Measurements from ENCODE around the gene ITLN1. TPM values are rescaled to one million over a fixed set of nuclear protein-coding genes. Genes with fewer than 3 reads are reported as not detected.

ITLN1 gene
- 0.22 TPM in 1 of 5 replicates, not detected in the others for total RNA-seq (2022; extraction: Qiagen RNA extraction; ENCODE audit: low read depth)

GRCh38 chr1:160885042-160885441 is at the start of gene ITLN1:
ITLN1 (minus strand) TSS chr1:160885180; CDS start chr1:160884877, 303 bp downstream.

GRCh38 chr1:160862203-160863060 is 22.5 kb downstream of the ITLN1 start, which contains the start of gene CD244:
CD244 (minus strand) TSS chr1:160862887; CDS start chr1:160862677, 210 bp downstream.

Other genes starting within 250 kb of the ITLN1 start
- gene SLAMF1, start 238.1 kb downstream of the ITLN1 start, total RNA-seq (2022; extraction: Qiagen RNA extraction; ENCODE audit: low read depth): not detected in 5 replicates
- gene CD48, start 173.4 kb downstream of the ITLN1 start, total RNA-seq (2022; extraction: Qiagen RNA extraction; ENCODE audit: low read depth): not detected in 5 replicates
- 1.6 to 2.6 TPM (median 1.8 TPM) in 5 replicates for gene SLAMF7, start 145.9 kb downstream of the ITLN1 start, total RNA-seq (2022; extraction: Qiagen RNA extraction; ENCODE audit: low read depth)
- gene LY9, start 89.0 kb downstream of the ITLN1 start, total RNA-seq (2022; extraction: Qiagen RNA extraction; ENCODE audit: low read depth): 0.06 to 0.29 TPM (median 0.13 TPM) in 5 replicates
- not detected in 5 replicates for gene CD244, start 22.3 kb downstream of the ITLN1 start, total RNA-seq (2022; extraction: Qiagen RNA extraction; ENCODE audit: low read depth)
- gene ITLN2, start 69.6 kb upstream of the ITLN1 start, total RNA-seq (2022; extraction: Qiagen RNA extraction; ENCODE audit: low read depth): 0.22 to 0.33 TPM in 2 of 5 replicates, not detected in the others
- gene F11R, start 136.0 kb upstream of the ITLN1 start, total RNA-seq (2022; extraction: Qiagen RNA extraction; ENCODE audit: low read depth): 39.5 to 67.9 TPM (median 59.7 TPM) in 5 replicates
- gene TSTD1, start 153.8 kb upstream of the ITLN1 start, total RNA-seq (2022; extraction: Qiagen RNA extraction; ENCODE audit: low read depth): 0.34 to 0.41 TPM in 2 of 5 replicates, not detected in the others
- 48.4 to 53.4 TPM (median 50.6 TPM) in 5 replicates for gene USF1, start 160.8 kb upstream of the ITLN1 start, total RNA-seq (2022; extraction: Qiagen RNA extraction; ENCODE audit: low read depth)
- gene ARHGAP30, start 184.7 kb upstream of the ITLN1 start, total RNA-seq (2022; extraction: Qiagen RNA extraction; ENCODE audit: low read depth): 0.07 to 0.14 TPM (median 0.11 TPM) in 5 replicates
- 1.5 to 2.2 TPM (median 1.9 TPM) in 5 replicates for gene NECTIN4, start 204.4 kb upstream of the ITLN1 start, total RNA-seq (2022; extraction: Qiagen RNA extraction; ENCODE audit: low read depth)
- 1.2 to 2.4 TPM (median 1.6 TPM) in 5 replicates for gene KLHDC9, start 213.2 kb upstream of the ITLN1 start, total RNA-seq (2022; extraction: Qiagen RNA extraction; ENCODE audit: low read depth)
- 118 to 142 TPM (median 129 TPM) in 5 replicates for gene PFDN2, start 232.9 kb upstream of the ITLN1 start, total RNA-seq (2022; extraction: Qiagen RNA extraction; ENCODE audit: low read depth)
- gene NIT1, start 232.9 kb upstream of the ITLN1 start, total RNA-seq (2022; extraction: Qiagen RNA extraction; ENCODE audit: low read depth): 24.4 to 32.0 TPM (median 31.3 TPM) in 5 replicates
- 26.1 to 32.6 TPM (median 30.9 TPM) in 5 replicates for gene DEDD, start 247.5 kb upstream of the ITLN1 start, total RNA-seq (2022; extraction: Qiagen RNA extraction; ENCODE audit: low read depth)